ENCODE measurements around the gene USP27X. TPM values are rescaled to one million over a fixed set of nuclear protein-coding genes. Genes with fewer than 3 reads are reported as not detected.

USP27X gene
- total RNA-seq, 4 donors from 2014 or later: 3.1 to 5.0 (median 4.6) TPM

- TF ChIP-seq EP300 (IDR thresholded peaks at IDR 0.05) (no peak), POLR2A (IDR thresholded peaks at IDR 0.05) (no peak), CTCF (IDR thresholded peaks at IDR 0.05) (no peak), POLR2AphosphoS5 (IDR thresholded peaks at IDR 0.05) (no peak)
- Histone ChIP-seq H3K27me3 (no peaks in the 10 kb centered on the region), H3K36me3 (no peaks in the 10 kb centered on the region), H3K9me3 (no peaks in the 10 kb centered on the region), H3K4me1 (peaks cover 0 to 44% (median 0%) of the 10 kb centered on the region in 3 donors), H3K27ac (peak overlapping the region; percentile 70 to 88 (median 86)), H3K4me3 (peak overlapping the region; percentile 66 to 69)
- ATAC-seq: peak; percentile 19
- WGBS, 2 donors (ENCODE audit: low coverage in 1 of 2): 34% methylated on average over 6 of the region's 55 CpGs; no CpG with 5 or more reads in 1 of the 2 donors
These were observed 483 bp downstream of the USP27X start for GRCh38 chrX:49879656-49880277.

GRCh38 chrX:49880668-49881067 lies 1.4 kb downstream of the USP27X start:
- H3K4me3 ChIP-seq: no peak overlapping the region
- no peaks in the 10 kb centered on the region for H3K9me3 ChIP-seq
- no peak for TF ChIP-seq EP300 (IDR thresholded peaks at IDR 0.05)
- TF ChIP-seq POLR2A (IDR thresholded peaks at IDR 0.05): no peak
- no peak for TF ChIP-seq CTCF (IDR thresholded peaks at IDR 0.05)
- no peak for TF ChIP-seq POLR2AphosphoS5 (IDR thresholded peaks at IDR 0.05)
- H3K4me1 ChIP-seq: peaks cover 0 to 44% (median 0%) of the 10 kb centered on the region in 3 donors
- no peak overlapping the region for H3K27ac ChIP-seq
- H3K27me3 ChIP-seq: no peaks in the 10 kb centered on the region
- no peak for ATAC-seq
- no peaks in the 10 kb centered on the region for H3K36me3 ChIP-seq
- WGBS, 2 donors (ENCODE audit: low coverage in 1 of 2): 100% methylated on average over 1 of the region's 12 CpGs; no CpG with 5 or more reads in 1 of the 2 donors

GRCh38 chrX:49884290-49884862 lies 5.1 kb downstream of the USP27X start:
- H3K27me3 ChIP-seq: no peaks in the 10 kb centered on the region
- TF ChIP-seq POLR2A (IDR thresholded peaks at IDR 0.05): no peak
- peak in 3 of 4 experiments; percentile 25 to 71 (median 26) for TF ChIP-seq CTCF (IDR thresholded peaks at IDR 0.05)
- WGBS, 2 donors (ENCODE audit: low coverage in 1 of 2): 92% methylated on average over 2 of the region's 7 CpGs; no CpG with 5 or more reads in 1 of the 2 donors
- no peak overlapping the region for H3K27ac ChIP-seq
- no peak for ATAC-seq
- peaks cover 0 to 21% (median 0%) of the 10 kb centered on the region in 3 donors for H3K4me1 ChIP-seq
- no peak overlapping the region for H3K4me3 ChIP-seq
- H3K36me3 ChIP-seq: no peaks in the 10 kb centered on the region
- H3K9me3 ChIP-seq: no peaks in the 10 kb centered on the region

GRCh38 chrX:49892542-49892941 lies 13.3 kb downstream of the USP27X start:
- Histone ChIP-seq H3K27me3 (no peaks in the 10 kb centered on the region), H3K4me3 (no peak overlapping the region), H3K4me1 (no peaks in the 10 kb centered on the region), H3K36me3 (no peaks in the 10 kb centered on the region), H3K27ac (no peak overlapping the region), H3K9me3 (no peaks in the 10 kb centered on the region)
- WGBS, 2 donors (ENCODE audit: low coverage in 1 of 2): 88% methylated on average over 3 of the region's 4 CpGs; no CpG with 5 or more reads in 1 of the 2 donors
- ATAC-seq: no peak
- no peak for TF ChIP-seq POLR2A (IDR thresholded peaks at IDR 0.05)
- TF ChIP-seq CTCF (IDR thresholded peaks at IDR 0.05): no peak
- TF ChIP-seq EP300 (IDR thresholded peaks at IDR 0.05): no peak
- no peak for TF ChIP-seq POLR2AphosphoS5 (IDR thresholded peaks at IDR 0.05)

GRCh38 chrX:49896951-49897350 lies 17.7 kb downstream of the USP27X start:
- H3K27ac ChIP-seq: no peak overlapping the region
- H3K27me3 ChIP-seq: peaks cover 7% of the 10 kb centered on the region
- no peaks in the 10 kb centered on the region for H3K4me1 ChIP-seq
- 90 to 100% methylated on average over 1 to 2 of the region's 4 CpGs for WGBS, 2 donors (ENCODE audit: low coverage in 1 of 2)
- H3K36me3 ChIP-seq: no peaks in the 10 kb centered on the region
- TF ChIP-seq POLR2A (IDR thresholded peaks at IDR 0.05) (no peak), POLR2AphosphoS5 (IDR thresholded peaks at IDR 0.05) (no peak), CTCF (IDR thresholded peaks at IDR 0.05) (no peak), EP300 (IDR thresholded peaks at IDR 0.05) (no peak)
- H3K9me3 ChIP-seq: no peaks in the 10 kb centered on the region
- ATAC-seq: no peak
- no peak overlapping the region for H3K4me3 ChIP-seq
